Brain microvascular endothelial cell (primary cell): ENCODE results near the gene POLR3B.

Experiments used
- DNase-seq: peaks from one replicate; pipeline ENCODE4 v3.0.0-alpha.2; 2020
- H3K27ac ChIP-seq: fragments of 250-450 bp; sonication (Bioruptor Pico); 2 replicates; pipeline ENCODE4 v1.5.1; 2020; ENCODE audit warnings: mild to moderate bottlenecking, moderate library complexity
- H3K27me3 ChIP-seq: fragments of 250-450 bp; sonication (Bioruptor Pico); replicated peaks from 2 replicates; pipeline ENCODE4 v1.5.1; 2020; ENCODE audit warnings: mild to moderate bottlenecking
- H3K36me3 ChIP-seq: fragments of 250-450 bp; sonication (Bioruptor Pico); replicated peaks from 2 replicates; pipeline ENCODE4 v1.5.1; 2020; ENCODE audit warnings: mild to moderate bottlenecking
- H3K4me3 ChIP-seq: 2 replicates; pipeline ENCODE4 v1.5.1; 2011; ENCODE audit warnings: low read depth, mild to moderate bottlenecking, control low read depth, low read length, moderate library complexity
- in situ Hi-C: cut with HindIII; loops from 2 replicates; pipeline ENCODE4 v1.10.0; 2017; ENCODE audit warnings: low sequenced_read_pairs, low pct_ligation_motif_present
- TF ChIP-seq, protein P1 (sequence below): IDR thresholded peaks from 2 replicates; pipeline ENCODE4 v1.5.1; 2011; ENCODE audit warnings: low read depth, mild to moderate bottlenecking, moderate library complexity, low read length, control low read depth, inconsistent platforms; ENCODE audit errors: missing control alignments

The POLR3B gene

DNA sequence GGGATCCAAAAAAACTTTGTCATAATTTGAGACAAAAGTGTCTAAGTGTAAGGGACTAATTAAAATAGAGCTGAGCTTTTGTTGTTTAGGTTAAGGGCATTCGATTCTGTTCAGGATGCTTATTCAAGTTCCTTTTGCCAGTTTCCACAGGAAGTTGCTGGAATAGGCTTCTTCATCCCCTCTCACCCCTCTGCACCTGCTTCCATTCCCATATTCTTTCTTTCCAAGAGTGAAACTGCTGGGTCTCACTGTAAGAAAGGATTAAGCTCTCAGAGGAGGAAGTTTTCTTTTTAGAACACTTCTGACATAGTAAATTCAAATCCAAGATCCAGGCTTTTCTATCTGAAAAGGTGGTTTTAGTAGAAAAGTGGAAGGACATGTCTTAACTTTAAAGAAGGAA is 61.4 kb downstream of the POLR3B start:
- in situ Hi-C loops = no loop called here
- no peak overlapping the region for H3K4me3 ChIP-seq
- H3K36me3 ChIP-seq = no peaks in the 10 kb centered on the region
- TF ChIP-seq, protein P1, sequence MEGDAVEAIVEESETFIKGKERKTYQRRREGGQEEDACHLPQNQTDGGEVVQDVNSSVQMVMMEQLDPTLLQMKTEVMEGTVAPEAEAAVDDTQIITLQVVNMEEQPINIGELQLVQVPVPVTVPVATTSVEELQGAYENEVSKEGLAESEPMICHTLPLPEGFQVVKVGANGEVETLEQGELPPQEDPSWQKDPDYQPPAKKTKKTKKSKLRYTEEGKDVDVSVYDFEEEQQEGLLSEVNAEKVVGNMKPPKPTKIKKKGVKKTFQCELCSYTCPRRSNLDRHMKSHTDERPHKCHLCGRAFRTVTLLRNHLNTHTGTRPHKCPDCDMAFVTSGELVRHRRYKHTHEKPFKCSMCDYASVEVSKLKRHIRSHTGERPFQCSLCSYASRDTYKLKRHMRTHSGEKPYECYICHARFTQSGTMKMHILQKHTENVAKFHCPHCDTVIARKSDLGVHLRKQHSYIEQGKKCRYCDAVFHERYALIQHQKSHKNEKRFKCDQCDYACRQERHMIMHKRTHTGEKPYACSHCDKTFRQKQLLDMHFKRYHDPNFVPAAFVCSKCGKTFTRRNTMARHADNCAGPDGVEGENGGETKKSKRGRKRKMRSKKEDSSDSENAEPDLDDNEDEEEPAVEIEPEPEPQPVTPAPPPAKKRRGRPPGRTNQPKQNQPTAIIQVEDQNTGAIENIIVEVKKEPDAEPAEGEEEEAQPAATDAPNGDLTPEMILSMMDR = no peak
- H3K27me3 ChIP-seq = no peaks in the 10 kb centered on the region
- DNase-seq = no peak
- no peak overlapping the region for H3K27ac ChIP-seq

DNA sequence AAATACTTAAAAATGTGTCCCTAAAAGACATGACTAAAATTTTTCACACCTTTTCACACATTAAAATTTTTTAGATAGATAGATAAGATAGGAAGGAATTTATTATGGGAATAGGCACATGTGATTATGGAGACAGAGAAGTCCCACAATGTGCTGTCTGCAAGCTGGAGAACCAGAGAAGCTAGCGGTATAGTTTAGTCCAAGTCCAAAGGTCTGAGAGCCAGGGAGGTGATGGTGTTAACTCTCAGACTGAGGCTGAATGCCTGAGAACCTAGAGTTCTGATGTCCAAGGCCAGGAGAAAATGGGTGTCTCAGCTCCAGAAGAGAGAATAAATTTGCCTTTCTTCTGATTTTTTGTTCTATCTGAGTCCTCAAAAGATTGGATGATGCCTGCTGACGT is 65.7 kb downstream of the POLR3B start:
- Histone ChIP-seq H3K27ac (no peak overlapping the region), H3K36me3 (peaks cover 3% of the 10 kb centered on the region), H3K27me3 (no peaks in the 10 kb centered on the region), H3K4me3 (no peak overlapping the region)
- in situ Hi-C loops = no loop called here
- TF ChIP-seq, protein P1 = no peak
- DNase-seq = no peak

DNA sequence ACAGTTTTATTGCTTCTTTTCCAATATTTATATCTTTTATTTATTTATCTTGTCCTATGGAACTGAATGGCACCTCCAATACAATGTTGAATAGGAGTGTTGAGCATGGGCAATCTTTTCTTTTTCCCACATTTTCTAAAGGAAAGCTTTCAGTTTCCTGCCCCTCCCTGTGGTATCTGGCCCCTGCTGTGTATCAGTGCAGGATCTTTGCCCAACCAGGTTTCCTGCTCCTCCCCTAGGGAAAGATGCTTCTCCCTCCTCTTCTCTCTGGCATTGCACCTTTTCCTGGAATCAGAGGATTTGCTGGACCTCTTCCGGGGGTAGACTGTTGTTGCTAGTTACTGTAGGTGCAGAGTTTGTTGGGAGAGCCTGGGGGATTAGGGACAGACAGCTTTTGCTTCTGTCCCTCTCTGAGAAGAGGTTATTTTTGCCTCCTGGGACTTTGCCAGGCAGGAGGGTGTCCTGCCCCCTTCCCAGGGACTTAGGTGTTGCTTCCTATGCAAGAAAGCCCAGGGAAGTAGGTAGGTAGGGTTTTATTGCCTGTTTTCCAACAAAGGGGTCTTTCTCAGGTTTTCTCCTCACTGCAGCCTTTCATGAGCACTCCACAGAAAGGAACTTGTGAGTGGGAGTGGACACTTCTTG is 67.6 kb downstream of the POLR3B start:
- Histone ChIP-seq H3K36me3 (peaks cover 3% of the 10 kb centered on the region), H3K27ac (no peak overlapping the region), H3K4me3 (no peak overlapping the region), H3K27me3 (no peaks in the 10 kb centered on the region)
- TF ChIP-seq, protein P1 = no peak
- no peak for DNase-seq
- in situ Hi-C loops = no loop called here

DNA sequence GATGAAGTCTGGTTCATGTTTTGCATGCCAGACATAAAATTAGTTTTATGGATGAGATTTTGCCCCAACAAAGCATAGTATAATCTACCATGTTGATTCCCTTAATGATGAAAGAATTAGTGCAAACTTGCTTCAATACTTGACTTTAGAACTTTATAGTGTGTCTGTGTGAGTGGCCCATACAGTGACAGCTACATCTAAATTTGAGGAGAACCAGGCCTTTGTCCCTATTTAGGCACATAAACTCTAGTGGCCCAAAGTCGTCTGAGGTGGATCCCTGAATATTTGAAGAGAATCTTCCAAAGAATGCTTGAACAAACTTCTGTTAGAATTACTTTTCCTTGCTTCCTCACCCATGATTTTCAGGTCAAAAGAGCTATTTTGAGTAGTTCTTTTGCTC is 70.4 kb downstream of the POLR3B start:
- Histone ChIP-seq H3K27ac (no peak overlapping the region), H3K27me3 (no peaks in the 10 kb centered on the region), H3K4me3 (no peak overlapping the region), H3K36me3 (peaks cover 9% of the 10 kb centered on the region)
- TF ChIP-seq, protein P1 = no peak
- no peak for DNase-seq
- in situ Hi-C loops = no loop called here

DNA sequence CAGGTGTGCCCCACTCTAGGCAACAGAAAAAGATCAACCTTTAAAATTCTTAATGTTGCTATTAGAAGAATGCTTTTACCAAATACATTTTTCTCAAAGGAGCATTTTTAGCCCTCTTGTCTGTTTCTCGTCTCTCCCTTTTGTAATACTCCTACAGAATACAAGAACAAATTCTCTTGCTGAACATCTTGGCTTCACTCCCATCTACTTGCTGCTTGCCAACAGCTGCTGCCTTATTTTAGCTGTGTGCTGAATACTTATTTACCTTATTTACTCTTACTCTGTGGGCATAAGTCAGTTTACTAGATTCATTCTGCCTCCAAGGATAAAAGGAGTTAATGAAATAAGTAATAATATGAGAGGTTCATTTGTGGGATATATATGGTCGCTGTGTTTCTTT is 70.8 kb downstream of the POLR3B start:
- no peak for DNase-seq
- Histone ChIP-seq H3K4me3 (no peak overlapping the region), H3K27me3 (no peaks in the 10 kb centered on the region), H3K27ac (no peak overlapping the region), H3K36me3 (peaks cover 9% of the 10 kb centered on the region)
- in situ Hi-C loops = no loop called here
- TF ChIP-seq, protein P1 = no peak

DNA sequence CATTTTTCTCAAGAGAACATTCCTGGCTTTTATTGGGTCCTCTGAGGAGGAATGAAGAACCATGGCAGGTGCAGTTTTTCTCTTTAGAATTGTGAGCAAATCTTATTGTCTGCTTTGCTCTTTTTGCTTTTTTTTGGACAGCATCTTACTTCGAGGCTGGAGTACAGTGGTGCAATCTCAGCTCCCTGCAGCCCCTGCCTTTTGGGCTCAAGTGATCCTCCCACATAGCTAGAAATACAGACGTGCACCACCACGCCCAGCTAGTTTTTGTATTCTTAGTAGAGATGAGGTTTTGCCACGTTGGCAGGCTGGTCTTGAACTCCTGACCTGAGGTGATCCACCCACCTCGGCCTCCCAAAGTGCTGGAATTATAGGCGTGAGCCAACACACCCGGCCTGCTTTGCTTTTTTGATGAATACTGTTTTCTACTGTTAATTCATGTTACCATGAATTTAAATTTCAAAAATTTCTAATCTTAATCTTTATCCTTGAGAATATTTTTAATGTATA is 71.5 kb downstream of the POLR3B start:
- H3K4me3 ChIP-seq = no peak overlapping the region
- H3K27ac ChIP-seq = no peak overlapping the region
- H3K27me3 ChIP-seq = no peaks in the 10 kb centered on the region
- no peak for DNase-seq
- TF ChIP-seq, protein P1 = no peak
- H3K36me3 ChIP-seq = peaks cover 9% of the 10 kb centered on the region
- in situ Hi-C loops = no loop called here
